HepG2 (cell line): Measurements from ENCODE around the gene DMAC1. TPM values are rescaled to one million over a fixed set of nuclear protein-coding genes. Genes with fewer than 3 reads are reported as not detected.

Experiments used
- CHD4 ChIP-seq: fragments of 200-600 bp; sonication (generic); IDR thresholded peaks from 2 replicates; pipeline ENCODE4 v1.7.0; 2017; ENCODE audit warnings: mild to moderate bottlenecking, low read length, borderline replicate concordance
- FOSL2 ChIP-seq: sonication (generic); formaldehyde crosslinking; IDR thresholded peaks from 2 replicates; pipeline ENCODE4 v1.4.0; 2020; ENCODE audit warnings: missing genetic modification reagents
- HDAC1 ChIP-seq: sonication (generic); formaldehyde crosslinking; IDR thresholded peaks from 2 replicates; pipeline ENCODE4 v1.5.1; 2020; ENCODE audit warnings: mild to moderate bottlenecking, missing genetic modification reagents
- HES4 ChIP-seq: sonication (generic); formaldehyde crosslinking; IDR thresholded peaks from 2 replicates; pipeline ENCODE4 v1.9.0; 2021; ENCODE audit warnings: mild to moderate bottlenecking, missing genetic modification reagents, borderline replicate concordance
- HOXA5 ChIP-seq: sonication (generic); formaldehyde crosslinking; IDR thresholded peaks from 2 replicates; pipeline ENCODE4 v1.4.0; 2020; ENCODE audit warnings: missing genetic modification reagents
- NFATC3 ChIP-seq: sonication (generic); formaldehyde crosslinking; IDR thresholded peaks from 2 replicates; pipeline ENCODE4 v1.5.1; 2020; ENCODE audit warnings: mild to moderate bottlenecking, missing genetic modification reagents
- NPAS2 ChIP-seq: sonication (generic); formaldehyde crosslinking; IDR thresholded peaks from 2 replicates; pipeline ENCODE4 v1.8.0; 2022; ENCODE audit warnings: mild to moderate bottlenecking, missing genetic modification reagents, borderline replicate concordance
- NR2F2 ChIP-seq: IDR thresholded peaks from 2 replicates; pipeline ENCODE4 v1.6.1; 2012; ENCODE audit warnings: low read depth, inconsistent platforms, borderline replicate concordance
- POLR2AphosphoS5 ChIP-seq: IDR thresholded peaks from 2 replicates; pipeline ENCODE4 v1.6.1; 2012; ENCODE audit warnings: low read depth, low read length
- PPARG ChIP-seq: conservative IDR thresholded peaks from 2 replicates; pipeline ENCODE4 v1.6.1; 2016; ENCODE audit warnings: missing biosample characterization, missing genetic modification reagents
- PRPF4 ChIP-seq: fragments of 200-400 bp; formaldehyde crosslinking; IDR thresholded peaks from 2 replicates; pipeline ENCODE4 v1.6.1; 2016; ENCODE audit warnings: low read length, low read depth; ENCODE audit not compliant: poor library complexity, severe bottlenecking
- REPIN1 ChIP-seq: sonication (generic); formaldehyde crosslinking; IDR thresholded peaks from 2 replicates; pipeline ENCODE4 v1.8.0; 2022; ENCODE audit warnings: missing genetic modification reagents, low read depth, mild to moderate bottlenecking, borderline replicate concordance
- RXRB ChIP-seq: IDR thresholded peaks from 2 replicates; pipeline ENCODE4 v1.6.1; 2016; ENCODE audit warnings: borderline replicate concordance, missing genetic modification reagents, missing compliant biosample characterization
- U2AF2 ChIP-seq: fragments of 200-400 bp; formaldehyde crosslinking; IDR thresholded peaks from 2 replicates; pipeline ENCODE4 v1.6.1; 2017; ENCODE audit warnings: low read depth, mild to moderate bottlenecking, low read length
- ZBTB8A ChIP-seq: sonication (generic); formaldehyde crosslinking; IDR thresholded peaks from 2 replicates; pipeline ENCODE4 v1.4.0; 2020; ENCODE audit warnings: mild to moderate bottlenecking, low read depth, missing genetic modification reagents, borderline replicate concordance
- ZFAT ChIP-seq: sonication (generic); formaldehyde crosslinking; conservative IDR thresholded peaks from 2 replicates; pipeline ENCODE4 v1.8.1; 2023; ENCODE audit warnings: missing genetic modification reagents, inconsistent platforms
- ZKSCAN1 ChIP-seq: fragments of 150-350 bp; IDR thresholded peaks from 2 replicates; pipeline ENCODE4 v1.6.1; 2014; ENCODE audit warnings: low read length
- ZMYM4 ChIP-seq: sonication (generic); formaldehyde crosslinking; IDR thresholded peaks from 2 replicates; pipeline ENCODE4 v1.8.1; 2023; ENCODE audit warnings: mild to moderate bottlenecking, missing genetic modification reagents
- ZNF333 ChIP-seq: sonication (generic); formaldehyde crosslinking; IDR thresholded peaks from 2 replicates; pipeline ENCODE4 v1.4.0; 2020; ENCODE audit warnings: mild to moderate bottlenecking, missing genetic modification reagents, borderline replicate concordance
- ZNF616 ChIP-seq: sonication (generic); formaldehyde crosslinking; IDR thresholded peaks from 2 replicates; pipeline ENCODE4 v1.5.0; 2020; ENCODE audit warnings: low read depth, mild to moderate bottlenecking, missing genetic modification reagents
- ZNF841 ChIP-seq: sonication (generic); formaldehyde crosslinking; IDR thresholded peaks from 2 replicates; pipeline ENCODE4 v1.8.1; 2023; ENCODE audit warnings: missing genetic modification reagents, borderline replicate concordance
- ZNF891 ChIP-seq: sonication (generic); formaldehyde crosslinking; IDR thresholded peaks from 2 replicates; pipeline ENCODE4 v1.5.0; 2020; ENCODE audit warnings: mild to moderate bottlenecking, missing genetic modification reagents
- polyA plus RNA-seq, 8 experiments: library from polyadenylated mRNA; depleted of rRNA in 3 of 8; stranded (reverse) in 7 of 8; unstranded in 1 of 8; fragments of >200 nt; fragmentation: Illumina TruSeq in 4 of 8; extraction: Trizol in 4 of 8; gene quantifications; 2 replicates each; pipeline versions ENCODE4 v1.2.1 to v1.2.3, GENCODE V29; 2011 to 2016; ENCODE audit warnings: low read depth in 4 of 8, missing spikeins in 1 of 8, mixed read lengths in 1 of 8; ENCODE audit not compliant: insufficient read depth in 1 of 8
- total RNA-seq, 5 experiments: library from RNA; depleted of rRNA; stranded (reverse); fragments of >200 nt; fragmentation: Illumina TruSeq; extraction: Trizol; gene quantifications; 2 replicates each; pipeline ENCODE4 v1.2.3, GENCODE V29; 2016; ENCODE audit warnings: low read depth in 1 of 5
- TF ChIP-seq, protein P1 (sequence below): sonication (generic); formaldehyde crosslinking; IDR thresholded peaks from 2 replicates; pipeline ENCODE4 v1.4.0; 2020; ENCODE audit warnings: missing genetic modification reagents
- TF ChIP-seq, protein P2 (sequence below): sonication (generic); formaldehyde crosslinking; IDR thresholded peaks from 2 replicates; pipeline ENCODE4 v1.4.0; 2020; ENCODE audit warnings: mild to moderate bottlenecking, missing genetic modification reagents, borderline replicate concordance
- TF ChIP-seq, protein P3 (sequence below): sonication (generic); formaldehyde crosslinking; IDR thresholded peaks from 2 replicates; pipeline ENCODE4 v1.5.0; 2020; ENCODE audit warnings: missing genetic modification reagents

Gene DMAC1
- total and polyA plus RNA-seq, 2 of the 13 experiments (the other 11 are each of a cell fraction or from before 2014, with no cell fraction given) = 44.3 to 72.9 TPM

DNA sequence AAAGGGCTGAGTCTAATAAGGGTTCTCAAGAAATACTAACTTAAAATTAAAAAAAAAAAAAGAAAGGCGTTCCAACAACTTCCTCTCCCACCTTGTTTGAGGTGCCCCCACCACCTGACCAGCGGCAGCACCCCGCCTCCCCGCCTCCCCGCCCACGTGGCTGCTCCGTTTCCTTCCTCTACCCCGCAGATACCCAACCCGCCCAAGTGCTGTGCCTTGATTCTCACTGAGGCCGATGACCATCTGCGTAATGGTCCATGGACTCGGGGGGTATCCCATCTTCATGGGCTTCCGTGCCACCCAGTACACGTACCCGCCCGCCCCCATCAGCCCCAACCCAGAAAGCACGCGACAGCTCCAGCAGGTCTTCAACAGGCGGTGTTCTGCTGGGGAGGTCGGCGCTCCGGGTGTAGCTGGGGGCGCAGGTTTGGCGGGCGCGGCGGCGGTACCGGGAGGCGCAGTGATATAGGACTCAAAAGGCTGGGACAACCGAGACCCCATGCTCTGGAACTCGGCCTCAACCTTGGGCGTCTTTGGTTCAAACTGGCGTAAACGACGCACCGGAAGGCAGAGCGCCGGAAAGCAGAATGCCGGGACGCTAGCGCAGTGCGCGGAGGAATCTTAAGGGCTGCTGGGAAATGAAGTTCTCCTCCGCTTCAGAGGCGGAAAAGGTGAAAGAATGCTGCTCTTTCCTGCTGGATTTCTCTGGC lies at the start of gene DMAC1 (continued):
- peak; percentile 62 for TF ChIP-seq REPIN1 (CRISPR knock-in tag)
- TF ChIP-seq, protein P1, sequence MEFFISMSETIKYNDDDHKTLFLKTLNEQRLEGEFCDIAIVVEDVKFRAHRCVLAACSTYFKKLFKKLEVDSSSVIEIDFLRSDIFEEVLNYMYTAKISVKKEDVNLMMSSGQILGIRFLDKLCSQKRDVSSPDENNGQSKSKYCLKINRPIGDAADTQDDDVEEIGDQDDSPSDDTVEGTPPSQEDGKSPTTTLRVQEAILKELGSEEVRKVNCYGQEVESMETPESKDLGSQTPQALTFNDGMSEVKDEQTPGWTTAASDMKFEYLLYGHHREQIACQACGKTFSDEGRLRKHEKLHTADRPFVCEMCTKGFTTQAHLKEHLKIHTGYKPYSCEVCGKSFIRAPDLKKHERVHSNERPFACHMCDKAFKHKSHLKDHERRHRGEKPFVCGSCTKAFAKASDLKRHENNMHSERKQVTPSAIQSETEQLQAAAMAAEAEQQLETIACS (CRISPR knock-in tag) = no peak
- peak; percentile 71 for TF ChIP-seq HDAC1 (CRISPR knock-in tag)
- no peak for TF ChIP-seq ZKSCAN1
- TF ChIP-seq HOXA5 (CRISPR knock-in tag) = 0 out of 2 replicates have a peak, but pooled peaks have one; percentile 45
- no peak for TF ChIP-seq U2AF2
- TF ChIP-seq ZBTB8A (CRISPR knock-in tag) = no peak
- no peak; the same call in 1 of the 2 replicates for TF ChIP-seq ZNF891 (CRISPR knock-in tag)
- TF ChIP-seq PPARG (CRISPR knock-in tag) = no peak
- TF ChIP-seq PRPF4 = no peak
- TF ChIP-seq, protein P2, sequence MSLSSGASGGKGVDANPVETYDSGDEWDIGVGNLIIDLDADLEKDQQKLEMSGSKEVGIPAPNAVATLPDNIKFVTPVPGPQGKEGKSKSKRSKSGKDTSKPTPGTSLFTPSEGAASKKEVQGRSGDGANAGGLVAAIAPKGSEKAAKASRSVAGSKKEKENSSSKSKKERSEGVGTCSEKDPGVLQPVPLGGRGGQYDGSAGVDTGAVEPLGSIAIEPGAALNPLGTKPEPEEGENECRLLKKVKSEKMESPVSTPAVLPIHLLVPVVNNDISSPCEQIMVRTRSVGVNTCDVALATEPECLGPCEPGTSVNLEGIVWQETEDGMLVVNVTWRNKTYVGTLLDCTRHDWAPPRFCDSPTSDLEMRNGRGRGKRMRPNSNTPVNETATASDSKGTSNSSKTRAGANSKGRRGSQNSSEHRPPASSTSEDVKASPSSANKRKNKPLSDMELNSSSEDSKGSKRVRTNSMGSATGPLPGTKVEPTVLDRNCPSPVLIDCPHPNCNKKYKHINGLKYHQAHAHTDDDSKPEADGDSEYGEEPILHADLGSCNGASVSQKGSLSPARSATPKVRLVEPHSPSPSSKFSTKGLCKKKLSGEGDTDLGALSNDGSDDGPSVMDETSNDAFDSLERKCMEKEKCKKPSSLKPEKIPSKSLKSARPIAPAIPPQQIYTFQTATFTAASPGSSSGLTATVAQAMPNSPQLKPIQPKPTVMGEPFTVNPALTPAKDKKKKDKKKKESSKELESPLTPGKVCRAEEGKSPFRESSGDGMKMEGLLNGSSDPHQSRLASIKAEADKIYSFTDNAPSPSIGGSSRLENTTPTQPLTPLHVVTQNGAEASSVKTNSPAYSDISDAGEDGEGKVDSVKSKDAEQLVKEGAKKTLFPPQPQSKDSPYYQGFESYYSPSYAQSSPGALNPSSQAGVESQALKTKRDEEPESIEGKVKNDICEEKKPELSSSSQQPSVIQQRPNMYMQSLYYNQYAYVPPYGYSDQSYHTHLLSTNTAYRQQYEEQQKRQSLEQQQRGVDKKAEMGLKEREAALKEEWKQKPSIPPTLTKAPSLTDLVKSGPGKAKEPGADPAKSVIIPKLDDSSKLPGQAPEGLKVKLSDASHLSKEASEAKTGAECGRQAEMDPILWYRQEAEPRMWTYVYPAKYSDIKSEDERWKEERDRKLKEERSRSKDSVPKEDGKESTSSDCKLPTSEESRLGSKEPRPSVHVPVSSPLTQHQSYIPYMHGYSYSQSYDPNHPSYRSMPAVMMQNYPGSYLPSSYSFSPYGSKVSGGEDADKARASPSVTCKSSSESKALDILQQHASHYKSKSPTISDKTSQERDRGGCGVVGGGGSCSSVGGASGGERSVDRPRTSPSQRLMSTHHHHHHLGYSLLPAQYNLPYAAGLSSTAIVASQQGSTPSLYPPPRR = 0 out of 2 replicates have a peak, but pooled peaks have one; percentile 23
- TF ChIP-seq, protein P3, sequence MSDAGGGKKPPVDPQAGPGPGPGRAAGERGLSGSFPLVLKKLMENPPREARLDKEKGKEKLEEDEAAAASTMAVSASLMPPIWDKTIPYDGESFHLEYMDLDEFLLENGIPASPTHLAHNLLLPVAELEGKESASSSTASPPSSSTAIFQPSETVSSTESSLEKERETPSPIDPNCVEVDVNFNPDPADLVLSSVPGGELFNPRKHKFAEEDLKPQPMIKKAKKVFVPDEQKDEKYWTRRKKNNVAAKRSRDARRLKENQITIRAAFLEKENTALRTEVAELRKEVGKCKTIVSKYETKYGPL (CRISPR knock-in tag) = no peak
- TF ChIP-seq FOSL2 = peak; percentile 28; the same call in 1 of the 2 replicates
- peak; percentile 93 for TF ChIP-seq POLR2AphosphoS5
- 0 out of 2 replicates have a peak, but pooled peaks have one; percentile 28 for TF ChIP-seq RXRB (CRISPR knock-in tag)
- peak; percentile 47; the same call in 1 of the 2 replicates for TF ChIP-seq ZMYM4
- TF ChIP-seq NFATC3 = no peak
- no peak for TF ChIP-seq NPAS2 (CRISPR knock-in tag)
- peak; percentile 42; the same call in 1 of the 2 replicates for TF ChIP-seq NR2F2
- TF ChIP-seq HES4 = no peak
- TF ChIP-seq ZFAT (CRISPR knock-in tag) = no peak
- no peak for TF ChIP-seq ZNF841 (CRISPR knock-in tag)
- no peak for TF ChIP-seq CHD4
- no peak for TF ChIP-seq ZNF333 (CRISPR knock-in tag)
- no peak for TF ChIP-seq ZNF616 (CRISPR knock-in tag)
